ENCODE data around the gene FGFR2.

FGFR2 gene

DNA sequence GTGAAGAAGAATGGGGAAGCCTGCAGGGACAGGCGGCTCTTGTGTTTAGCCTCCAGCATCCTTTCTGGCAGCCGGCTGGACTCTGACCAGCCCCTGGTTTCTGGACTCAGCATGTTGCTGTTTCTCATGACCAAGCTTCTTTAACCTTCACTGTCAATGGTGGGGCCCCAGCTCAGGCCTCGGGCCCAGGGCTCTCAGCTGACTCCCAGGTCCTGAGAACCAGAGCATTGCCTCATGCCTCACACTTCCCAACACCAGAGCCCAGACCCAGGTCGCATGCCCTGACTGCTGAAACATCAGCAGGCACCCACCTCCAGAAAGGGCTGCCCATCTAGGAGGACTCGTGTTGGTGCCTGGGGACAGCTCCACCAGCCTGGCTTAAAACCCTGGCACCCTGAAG is 34.8 kb upstream of the FGFR2 start:
- TF ChIP-seq, protein P1, sequence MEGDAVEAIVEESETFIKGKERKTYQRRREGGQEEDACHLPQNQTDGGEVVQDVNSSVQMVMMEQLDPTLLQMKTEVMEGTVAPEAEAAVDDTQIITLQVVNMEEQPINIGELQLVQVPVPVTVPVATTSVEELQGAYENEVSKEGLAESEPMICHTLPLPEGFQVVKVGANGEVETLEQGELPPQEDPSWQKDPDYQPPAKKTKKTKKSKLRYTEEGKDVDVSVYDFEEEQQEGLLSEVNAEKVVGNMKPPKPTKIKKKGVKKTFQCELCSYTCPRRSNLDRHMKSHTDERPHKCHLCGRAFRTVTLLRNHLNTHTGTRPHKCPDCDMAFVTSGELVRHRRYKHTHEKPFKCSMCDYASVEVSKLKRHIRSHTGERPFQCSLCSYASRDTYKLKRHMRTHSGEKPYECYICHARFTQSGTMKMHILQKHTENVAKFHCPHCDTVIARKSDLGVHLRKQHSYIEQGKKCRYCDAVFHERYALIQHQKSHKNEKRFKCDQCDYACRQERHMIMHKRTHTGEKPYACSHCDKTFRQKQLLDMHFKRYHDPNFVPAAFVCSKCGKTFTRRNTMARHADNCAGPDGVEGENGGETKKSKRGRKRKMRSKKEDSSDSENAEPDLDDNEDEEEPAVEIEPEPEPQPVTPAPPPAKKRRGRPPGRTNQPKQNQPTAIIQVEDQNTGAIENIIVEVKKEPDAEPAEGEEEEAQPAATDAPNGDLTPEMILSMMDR (conservative IDR thresholded peaks at IDR 0.05), result no peak
- no peak for TF ChIP-seq ZFX (IDR thresholded peaks at IDR 0.05)
- no peak overlapping the region for H3K27ac ChIP-seq

DNA sequence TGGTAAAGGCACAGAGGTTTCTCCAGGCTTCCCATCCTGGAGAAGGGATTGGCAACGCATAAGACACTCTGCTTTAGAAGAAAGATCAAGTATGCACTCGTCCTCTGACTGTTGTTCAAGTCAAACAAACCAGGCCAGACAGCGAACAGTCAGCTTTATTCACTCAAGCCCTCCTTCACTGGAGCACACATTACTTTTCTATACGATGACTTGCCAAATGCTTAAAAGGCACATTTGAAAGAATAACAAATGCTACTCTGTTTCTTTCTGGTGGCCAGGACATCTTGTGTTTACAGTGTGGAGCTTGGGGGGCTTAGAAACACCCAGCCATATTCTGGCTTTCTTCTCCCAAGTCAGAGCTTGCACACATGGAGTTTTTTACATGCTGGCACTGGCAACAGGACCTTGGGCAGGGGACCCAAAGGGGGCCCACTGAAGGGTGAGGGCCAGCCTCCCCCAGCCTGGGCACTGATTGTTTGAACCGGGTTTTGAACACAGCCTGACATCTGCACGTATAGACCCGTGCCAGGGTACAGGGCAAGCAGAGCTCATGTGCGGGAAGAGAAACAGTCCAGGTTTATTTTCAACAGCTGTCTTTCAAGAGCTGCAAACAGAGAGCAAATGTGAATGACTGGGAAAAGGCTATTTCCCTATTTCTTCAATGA is 33.3 kb upstream of the FGFR2 start:
- TF ChIP-seq ZFX (IDR thresholded peaks at IDR 0.05), result no peak
- TF ChIP-seq, protein P1 (conservative IDR thresholded peaks at IDR 0.05), result no peak
- H3K27ac ChIP-seq, result no peak overlapping the region

DNA sequence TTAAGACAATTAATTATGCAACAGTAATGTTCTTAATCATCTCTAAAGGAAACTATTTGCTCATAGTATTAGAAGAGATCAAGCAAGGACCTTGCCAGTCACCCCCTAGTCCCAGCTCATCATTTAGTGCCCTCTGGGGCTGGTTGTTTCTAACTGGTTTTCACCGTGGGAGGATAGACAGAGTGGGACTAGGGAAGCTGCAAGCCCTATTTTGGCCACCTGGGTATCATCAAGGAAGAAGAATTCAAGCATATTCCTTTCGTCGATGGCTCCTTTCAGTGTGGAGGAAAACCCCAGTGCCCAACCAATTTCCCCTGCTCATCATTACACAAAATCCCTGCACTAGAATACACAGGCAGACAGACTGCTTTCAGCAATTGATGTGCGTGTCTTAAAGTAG is 30.6 kb upstream of the FGFR2 start:
- TF ChIP-seq ZFX (IDR thresholded peaks at IDR 0.05), result no peak
- TF ChIP-seq, protein P1 (conservative IDR thresholded peaks at IDR 0.05), result no peak

DNA sequence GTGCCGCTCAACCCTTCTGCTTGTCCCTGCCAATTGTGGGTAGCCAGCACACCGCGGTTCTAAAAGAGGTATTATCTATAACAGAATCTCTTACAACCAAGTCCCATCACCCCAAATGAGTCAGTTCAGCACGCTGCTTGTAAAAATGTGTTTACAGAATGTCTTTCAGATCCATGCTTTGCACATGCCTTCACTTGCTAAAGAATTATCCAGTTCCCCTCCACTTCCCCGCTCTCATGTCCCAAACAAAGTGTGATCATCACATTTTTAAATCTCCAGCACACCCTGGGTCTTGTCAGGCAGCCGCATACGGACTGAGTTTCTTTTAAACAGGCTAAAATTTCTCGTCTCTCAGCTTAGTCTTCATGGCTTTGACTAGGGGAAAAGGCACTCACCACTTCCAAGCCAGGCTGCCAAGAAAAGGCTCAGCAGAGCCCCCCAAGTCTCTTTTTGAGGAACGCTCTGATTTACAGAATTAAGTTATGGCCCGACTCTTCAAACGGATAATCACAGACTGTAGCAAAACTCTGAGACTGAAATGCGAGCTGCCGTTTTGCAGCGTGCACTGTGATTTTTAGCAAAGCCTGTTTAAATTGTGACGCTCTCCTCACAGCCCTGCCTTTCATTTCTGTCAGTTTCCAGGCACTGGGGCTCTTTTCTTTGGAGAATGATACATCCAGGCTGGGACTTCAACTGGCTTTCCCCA is 29.8 kb upstream of the FGFR2 start:
- no peak for TF ChIP-seq ZFX (IDR thresholded peaks at IDR 0.05)
- TF ChIP-seq, protein P1 (conservative IDR thresholded peaks at IDR 0.05), result no peak
- H3K27ac ChIP-seq, result no peak overlapping the region

More for the DNA sequence above, 30.6 kb upstream of the FGFR2 start:
- no peak overlapping the region for H3K27ac ChIP-seq

- no peak for TF ChIP-seq ZFX (IDR thresholded peaks at IDR 0.05)
- TF ChIP-seq, protein P1 (conservative IDR thresholded peaks at IDR 0.05), result no peak
- no peak overlapping the region for H3K27ac ChIP-seq
Observed at GRCh38 chr10:121624836-121625486, 26.7 kb upstream of the FGFR2 start.

GRCh38 chr10:121618906-121619305 is 20.7 kb upstream of the FGFR2 start:
- TF ChIP-seq, protein P1 (conservative IDR thresholded peaks at IDR 0.05), result no peak
- no peak for TF ChIP-seq ZFX (IDR thresholded peaks at IDR 0.05)
- H3K27ac ChIP-seq, result no peak overlapping the region

- TF ChIP-seq, protein P1 (conservative IDR thresholded peaks at IDR 0.05), result no peak
- TF ChIP-seq ZFX (IDR thresholded peaks at IDR 0.05), result no peak
Observed at GRCh38 chr10:121617176-121617575, 18.9 kb upstream of the FGFR2 start.

More at GRCh38 chr10:121617176-121617575, 18.9 kb upstream of the FGFR2 start:
- no peak overlapping the region for H3K27ac ChIP-seq

Data from C4-2B (cell line).